GM12878 (cell line): Measurements from ENCODE around the gene STRADB.

Experiments
- CTCF ChIP-seq, 3 experiments: IDR thresholded peaks in 2 of 3; conservative IDR thresholded peaks in 1 of 3; 2 replicates each; pipeline ENCODE4 v1.5.1; 2011; ENCODE audit warnings: low read depth in 3 of 3, low read length in 3 of 3, mild to moderate bottlenecking in 3 of 3, control low read depth in 2 of 3, moderate library complexity in 2 of 3, inconsistent platforms in 1 of 3, mixed read lengths in 1 of 3; ENCODE audit not compliant: control insufficient read depth in 2 of 3, insufficient read depth in 1 of 3; ENCODE audit errors: extremely low read depth in 1 of 3
- EZH2 ChIP-seq: IDR thresholded peaks from 2 replicates; pipeline ENCODE4 v1.6.1; 2012; ENCODE audit warnings: low read depth, mild to moderate bottlenecking, control low read depth, inconsistent platforms, low read length, borderline replicate concordance; ENCODE audit not compliant: control insufficient read depth
- SMC3 ChIP-seq: IDR thresholded peaks from 2 replicates; pipeline ENCODE4 v1.6.1; 2011; ENCODE audit warnings: low read length, improper control_type of control experiment, borderline replicate concordance
- SUPT20H ChIP-seq: IDR thresholded peaks from 2 replicates; pipeline ENCODE4 v1.6.1; 2011; ENCODE audit warnings: low read depth, mild to moderate bottlenecking, low read length, moderate library complexity, borderline replicate concordance; ENCODE audit not compliant: control insufficient read depth

GRCh38 chr2:201467666-201468065 lies 16.1 kb downstream of the STRADB start:
- TF ChIP-seq CTCF (IDR thresholded peaks at IDR 0.05 in 2 of 3, conservative IDR thresholded peaks at IDR 0.05 in 1 of 3; ENCODE audit: control insufficient read depth in 2 of 3, extremely low read depth in 1 of 3, insufficient read depth in 1 of 3, low read depth in 3 of 3, low read length in 3 of 3) (no peak), SMC3 (no peak), EZH2 (no peak), SUPT20H (no peak)
